Suppressor macrophage (primary cell): ENCODE results near the gene EXOC2.

Experiments
- DNase-seq, 4 experiments: peaks; one replicate each; pipeline ENCODE4 v3.0.0-alpha.2; 2020 to 2022

EXOC2 gene

DNA sequence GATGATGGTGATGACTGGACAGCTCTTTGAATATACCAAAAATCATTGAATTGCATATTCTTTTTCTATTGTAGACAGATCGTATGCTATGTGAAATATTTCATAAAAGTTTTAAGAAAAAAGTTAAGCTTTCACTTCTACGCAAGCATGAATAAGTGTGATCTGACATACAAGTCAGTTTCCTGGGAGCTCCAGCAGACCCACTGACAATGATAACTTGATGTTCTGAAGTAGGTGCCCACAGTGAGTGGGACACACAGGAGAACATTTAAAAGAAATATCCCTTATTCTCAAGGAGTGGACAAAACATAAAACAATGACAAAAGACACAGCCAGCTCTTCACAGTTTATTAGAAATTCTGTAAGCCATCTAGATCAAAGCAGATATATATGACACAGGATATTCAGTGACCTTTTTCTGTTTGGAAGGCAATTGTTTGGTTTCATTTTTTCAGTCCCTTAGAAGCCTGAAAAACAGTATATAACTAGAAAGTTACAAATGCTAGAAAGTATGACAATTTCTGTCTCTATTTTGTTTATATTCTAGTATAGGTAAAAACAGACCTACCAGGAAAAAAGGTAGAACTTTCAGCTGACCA lies 200.0 kb downstream of the EXOC2 start:
- no peak for DNase-seq

DNA sequence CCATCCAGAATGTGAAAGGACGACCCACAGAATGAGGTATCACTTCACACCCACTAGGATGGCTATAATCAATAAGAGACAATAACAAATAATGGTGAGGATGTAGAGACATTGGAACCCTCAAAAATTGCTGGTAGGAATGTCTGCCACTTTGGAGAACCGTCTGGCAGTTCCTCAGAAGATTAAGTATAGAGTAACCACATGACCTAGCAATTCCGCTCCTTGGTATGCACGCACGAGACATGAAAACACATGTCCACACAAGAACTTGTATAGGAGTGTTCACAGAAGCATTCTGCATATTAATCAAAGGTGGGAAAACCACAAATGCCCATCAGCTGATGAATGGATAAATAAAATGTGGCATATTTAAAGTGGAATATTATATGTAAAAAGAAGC lies 200.8 kb downstream of the EXOC2 start:
- no peak for DNase-seq

DNA sequence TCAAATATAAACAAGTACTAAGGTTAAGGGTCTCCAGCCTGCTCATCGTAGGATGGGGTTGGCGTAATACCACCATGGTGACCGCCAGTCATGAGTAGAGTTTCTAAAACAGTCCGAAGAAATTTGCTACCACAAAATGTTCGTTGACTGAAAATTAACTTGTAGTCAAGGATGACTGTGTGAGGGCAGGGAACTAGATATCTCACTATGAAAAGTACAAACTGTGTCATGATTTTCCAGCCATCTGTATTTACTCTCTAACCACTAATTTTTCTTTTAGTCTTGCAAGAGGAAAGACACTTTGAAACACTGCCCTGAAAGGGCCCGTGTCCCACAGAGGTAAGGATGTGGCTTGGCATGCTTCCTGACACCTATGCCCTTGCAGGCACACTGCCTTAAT lies 201.7 kb downstream of the EXOC2 start:
- no peak for DNase-seq

DNA sequence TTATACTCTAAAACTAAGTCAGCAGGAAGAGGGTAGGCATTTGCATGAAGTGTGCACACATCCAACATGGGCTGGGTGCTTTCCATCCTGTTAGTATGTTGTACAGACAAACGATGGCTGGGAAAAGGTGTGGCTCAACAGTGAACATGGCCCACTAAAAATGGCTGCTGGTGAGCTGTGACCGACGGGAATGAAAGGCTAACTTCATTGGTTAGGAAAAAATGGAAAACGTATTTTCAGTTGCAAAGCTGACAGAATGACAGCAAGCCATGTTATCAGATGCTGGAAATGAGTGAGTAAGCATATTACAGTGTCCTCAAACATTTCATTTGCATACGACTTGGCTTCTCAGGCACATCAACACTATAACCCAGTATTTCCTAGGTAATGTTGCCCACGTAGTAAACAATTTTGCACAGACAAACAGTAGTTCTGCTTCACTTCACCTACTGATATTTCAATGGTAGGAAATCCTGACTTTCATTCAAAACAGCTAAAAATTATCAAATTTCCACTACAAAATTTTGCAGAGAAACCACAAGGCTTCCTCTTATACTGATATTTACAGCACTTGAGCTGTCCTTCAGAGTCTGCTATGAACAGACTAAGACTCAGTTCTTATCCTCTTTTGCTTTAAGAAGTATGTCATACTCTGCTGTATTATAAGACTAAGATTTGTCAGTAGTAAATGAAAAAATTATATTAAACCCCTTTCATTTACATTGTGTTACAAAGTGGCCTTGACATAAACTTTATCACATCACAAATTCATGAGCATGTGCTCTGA lies 202.5 kb downstream of the EXOC2 start:
- DNase-seq = no peak

DNA sequence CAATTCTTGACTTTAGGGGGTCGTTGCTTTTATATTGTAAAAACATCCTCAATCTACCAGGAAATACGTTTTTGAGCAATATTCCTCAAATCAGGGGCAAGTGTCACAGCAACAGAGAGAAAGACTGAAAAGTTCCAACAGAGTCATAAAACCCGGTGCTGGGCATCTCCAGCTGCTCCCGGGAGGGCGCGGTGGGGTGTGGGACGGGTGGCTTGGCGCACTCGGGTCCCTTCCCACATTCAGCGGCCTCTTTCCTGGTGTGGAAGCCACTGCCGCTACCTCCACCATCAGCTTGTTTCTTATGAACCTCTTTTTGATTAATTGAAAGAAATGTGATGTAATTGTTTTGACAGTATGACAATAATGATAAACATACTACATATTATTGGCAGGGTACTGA lies 203.2 kb downstream of the EXOC2 start:
- DNase-seq = no peak

DNA sequence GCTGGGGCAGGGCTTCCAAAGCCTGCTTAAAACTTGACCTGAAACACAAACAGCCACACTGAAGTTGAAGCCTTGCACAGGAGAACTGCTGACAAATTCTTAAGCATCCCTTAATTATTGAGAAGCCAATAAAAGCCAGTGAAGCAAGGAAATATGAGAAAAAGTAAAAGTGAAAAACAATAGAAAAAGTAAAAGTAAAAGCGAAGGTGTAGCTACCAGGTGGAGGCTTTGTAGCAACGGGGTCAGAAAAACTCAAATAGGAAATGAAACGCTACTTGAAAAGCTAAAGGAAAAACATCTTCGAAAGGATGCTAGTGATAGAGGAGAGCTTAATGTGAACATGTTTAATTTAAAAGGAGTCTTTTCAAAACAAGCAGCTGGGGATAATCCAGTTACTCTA lies 203.9 kb downstream of the EXOC2 start:
- no peak for DNase-seq

DNA sequence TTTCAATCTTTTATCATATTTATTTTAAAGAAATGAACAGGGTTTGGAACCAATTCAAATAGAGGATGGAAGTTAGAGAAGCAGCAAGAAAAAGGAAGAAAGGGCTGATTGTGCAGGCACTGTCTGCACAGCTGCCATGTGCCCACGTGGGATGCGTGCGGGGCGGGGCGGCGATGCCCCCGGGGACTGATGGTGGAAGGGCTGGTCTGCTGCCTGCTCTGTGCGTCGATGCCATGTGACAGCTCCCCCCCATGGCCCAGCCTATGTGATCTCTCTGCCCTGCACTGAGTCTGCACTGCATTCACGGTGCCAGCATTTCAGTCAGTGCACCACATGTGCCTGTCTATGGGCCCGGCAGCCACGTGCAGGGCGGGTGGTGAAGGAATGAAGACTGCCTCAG lies 205.0 kb downstream of the EXOC2 start:
- DNase-seq = no peak

DNA sequence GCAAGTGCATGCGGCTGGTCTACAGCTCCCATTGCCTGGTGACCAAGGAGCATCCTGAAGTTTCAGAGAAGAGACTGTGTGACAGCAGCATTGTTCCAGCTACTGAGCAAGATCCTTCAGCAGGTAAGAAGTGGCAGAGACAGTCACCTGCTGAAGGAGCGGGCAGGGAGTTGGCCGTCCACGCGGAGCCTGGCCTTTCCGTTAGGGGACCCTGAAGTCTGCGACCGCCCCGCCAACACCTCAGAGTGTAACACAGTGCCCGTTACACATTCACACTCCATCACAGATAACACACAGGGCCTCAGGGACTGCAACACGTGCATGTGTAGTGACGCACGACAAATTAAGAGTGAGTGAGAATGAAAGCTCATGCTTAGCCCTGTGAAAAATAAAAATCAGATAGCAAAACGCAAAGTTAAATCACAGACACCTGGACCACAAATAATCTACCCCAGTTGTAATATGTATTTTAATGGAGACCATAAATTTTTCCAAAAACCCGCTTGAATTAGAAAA lies 207.2 kb downstream of the EXOC2 start:
- DNase-seq = no peak

DNA sequence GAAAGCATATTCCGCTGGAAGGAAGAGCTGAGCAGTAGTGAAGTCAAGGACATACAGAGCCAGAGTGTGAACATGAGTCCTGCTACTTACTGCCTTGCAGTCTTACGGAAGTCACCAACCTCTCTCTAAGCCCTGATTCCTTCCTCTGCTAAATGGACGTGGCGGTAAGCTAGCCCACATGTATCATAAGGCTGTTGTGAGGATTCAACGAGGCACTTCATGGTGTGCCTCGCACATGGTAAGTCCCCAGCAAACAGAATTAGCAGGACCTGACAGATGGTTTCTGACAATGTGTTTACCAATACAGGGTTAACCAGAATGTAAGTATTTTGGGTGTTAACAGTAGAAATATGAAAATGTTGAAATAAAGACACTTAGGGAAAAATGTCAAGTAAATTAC lies 208.2 kb downstream of the EXOC2 start:
- no peak for DNase-seq

DNA sequence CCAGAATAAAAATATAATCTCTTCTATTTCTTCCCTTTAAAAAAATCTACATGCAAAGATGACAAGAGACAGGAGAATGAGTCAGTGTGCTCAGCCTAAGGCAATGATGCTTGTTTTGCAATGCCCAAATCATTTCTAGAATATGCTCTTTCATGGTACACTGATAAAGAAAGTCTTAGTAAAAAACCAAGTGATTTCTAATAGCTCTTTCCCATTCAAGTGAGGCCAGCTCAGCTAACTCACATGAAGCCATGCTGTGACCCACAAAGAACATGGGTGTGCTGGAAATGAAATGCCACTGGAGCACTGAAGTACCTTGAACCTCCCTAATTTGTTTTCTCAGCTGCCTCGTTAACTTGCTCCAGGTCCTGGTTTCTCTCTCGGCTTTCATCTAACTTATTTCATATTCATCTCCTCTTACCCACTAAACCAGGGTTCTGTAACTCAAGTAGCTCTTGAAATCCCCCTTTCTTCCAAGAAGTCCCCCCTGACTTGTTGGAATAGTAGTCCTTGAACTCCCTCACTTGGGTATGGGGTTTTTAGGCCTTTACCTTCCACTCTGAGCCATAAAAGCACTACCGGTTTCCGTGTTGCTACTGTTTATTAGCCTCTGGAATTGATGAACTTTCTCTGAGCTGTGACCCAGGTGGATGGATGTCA lies 208.7 kb downstream of the EXOC2 start:
- no peak for DNase-seq

DNA sequence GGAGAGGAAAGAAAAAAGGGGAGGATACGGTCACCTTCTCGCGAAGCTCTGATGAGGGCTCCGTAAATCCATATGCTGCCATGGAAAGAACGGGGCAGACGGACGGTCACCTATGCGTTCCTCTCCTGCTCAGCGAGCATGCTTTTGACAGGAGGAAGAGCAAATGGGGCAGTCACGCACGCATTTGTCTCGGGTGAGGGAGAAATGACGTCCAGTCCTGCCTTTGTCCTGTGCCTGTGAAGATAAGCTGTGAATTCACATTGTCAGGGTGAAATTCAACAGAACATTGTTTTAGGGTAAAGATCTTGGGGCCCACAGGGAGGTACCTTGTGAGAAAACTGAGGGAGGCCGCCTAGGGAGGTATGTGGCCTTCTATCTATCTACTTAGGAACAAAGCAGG lies 217.6 kb downstream of the EXOC2 start:
- no peak for DNase-seq

DNA sequence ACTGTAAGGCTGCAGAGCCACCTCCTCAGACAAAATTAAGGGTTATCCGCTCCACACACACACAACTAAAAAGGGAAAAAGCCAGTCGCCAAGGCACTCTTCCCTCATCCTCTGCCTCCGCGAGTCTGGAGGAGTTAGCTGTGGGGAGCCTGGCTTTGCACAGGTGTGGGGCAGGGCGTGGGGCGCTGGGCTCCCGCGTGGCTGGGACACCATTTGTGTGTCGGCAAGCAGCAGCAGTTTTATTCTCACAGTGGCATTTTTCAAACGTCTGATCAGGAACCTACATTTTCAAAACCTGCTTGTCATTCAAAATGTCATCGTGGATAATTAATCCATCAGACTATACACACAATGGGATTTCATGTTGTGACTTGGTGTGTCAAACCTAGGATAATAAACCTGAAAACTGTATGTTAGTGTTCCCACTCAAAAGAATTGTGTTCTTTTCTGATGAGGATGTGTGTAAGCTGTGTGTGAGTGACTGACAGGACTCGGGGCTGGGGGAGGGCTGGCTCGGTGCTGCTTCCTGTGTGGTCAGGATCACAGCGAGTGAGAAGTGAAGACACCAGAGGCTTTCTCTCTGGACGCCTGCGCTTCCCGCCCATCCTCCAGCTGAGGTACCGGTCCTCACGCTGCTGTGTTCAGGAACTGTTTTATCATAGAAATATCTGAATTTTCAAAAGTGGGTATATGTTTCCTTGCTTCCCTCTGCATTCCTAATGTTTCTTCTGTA lies 218.3 kb downstream of the EXOC2 start:
- peak; percentile 23 to 60 (median 44) for DNase-seq

DNA sequence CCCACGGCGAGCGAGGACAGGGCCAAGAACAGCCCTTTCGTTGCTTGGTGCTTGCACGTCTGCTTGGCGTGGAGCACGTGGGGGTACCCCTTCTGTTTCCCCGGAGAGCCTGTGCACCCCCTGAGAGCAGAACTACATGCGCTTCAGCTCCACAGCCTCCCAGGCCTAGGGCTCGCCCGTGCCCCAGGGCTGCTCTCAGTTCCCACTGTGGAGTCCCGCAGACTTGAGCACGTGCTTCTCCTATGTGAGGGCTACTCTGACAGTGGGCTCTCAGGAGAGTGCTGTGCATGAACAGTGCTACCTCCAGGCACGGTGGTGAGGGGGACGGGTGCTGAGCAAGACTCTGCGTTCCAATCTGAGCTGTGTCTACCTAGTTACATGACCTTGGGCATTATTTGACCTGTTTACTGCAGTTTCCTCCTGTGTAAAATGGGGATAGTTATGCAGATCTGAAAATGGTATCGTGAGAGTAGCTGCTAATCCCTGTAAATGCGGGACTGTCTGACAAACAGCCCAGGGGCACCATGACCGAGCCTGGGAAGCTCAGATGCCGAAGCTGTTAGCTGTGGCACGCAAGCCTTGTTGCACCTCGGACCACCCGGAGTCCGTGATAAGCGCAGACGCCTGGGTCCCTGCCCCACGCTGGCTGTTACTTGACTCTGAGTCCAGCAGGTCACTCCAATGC lies 219.0 kb downstream of the EXOC2 start:
- DNase-seq = no peak

DNA sequence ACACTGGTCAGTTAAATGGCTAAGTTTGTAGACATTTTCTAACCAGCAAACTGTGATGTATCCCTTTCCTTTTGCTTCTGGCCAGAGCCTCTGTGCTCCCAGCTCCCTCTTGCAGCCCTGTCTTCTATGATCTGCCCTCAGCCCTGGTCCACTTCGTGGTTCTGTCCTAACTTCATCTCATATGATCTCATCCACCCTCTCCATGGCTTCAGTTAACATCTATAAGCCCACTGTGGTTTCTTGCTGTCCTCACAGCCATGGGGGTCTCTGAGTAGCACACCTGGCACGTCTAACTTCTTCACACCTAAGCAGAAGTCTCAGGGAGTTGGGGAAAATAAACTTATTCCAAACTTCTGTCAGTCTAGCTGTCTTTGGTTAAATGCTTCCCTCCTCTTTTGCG lies 219.6 kb downstream of the EXOC2 start:
- no peak for DNase-seq

DNA sequence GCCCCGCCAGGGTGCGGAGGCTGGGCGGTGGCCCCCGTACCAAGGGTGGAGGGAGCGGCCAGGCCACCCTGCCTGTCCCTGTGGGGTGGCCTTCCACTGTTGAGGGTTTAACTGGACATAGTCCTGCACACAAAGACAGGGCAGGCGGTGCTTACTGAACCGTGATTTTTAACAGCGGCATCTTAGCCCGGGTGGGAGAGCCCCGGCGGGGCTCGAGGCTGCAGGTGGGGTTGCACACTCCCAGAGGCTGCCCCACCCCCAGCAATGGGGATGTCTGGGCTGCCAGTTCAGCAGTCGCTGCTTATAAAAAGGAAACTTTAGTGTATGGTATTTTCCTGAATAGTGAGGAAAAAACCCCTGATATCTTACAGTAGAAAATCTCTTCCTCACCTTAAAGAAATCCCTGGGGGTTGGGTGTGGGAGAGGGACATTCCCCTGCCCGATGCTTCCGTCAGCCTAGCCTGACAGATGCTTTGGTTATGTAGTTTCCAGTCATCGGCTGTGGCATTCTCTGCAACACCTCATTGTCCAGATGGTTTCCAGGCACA lies 222.0 kb downstream of the EXOC2 start:
- no peak for DNase-seq

DNA sequence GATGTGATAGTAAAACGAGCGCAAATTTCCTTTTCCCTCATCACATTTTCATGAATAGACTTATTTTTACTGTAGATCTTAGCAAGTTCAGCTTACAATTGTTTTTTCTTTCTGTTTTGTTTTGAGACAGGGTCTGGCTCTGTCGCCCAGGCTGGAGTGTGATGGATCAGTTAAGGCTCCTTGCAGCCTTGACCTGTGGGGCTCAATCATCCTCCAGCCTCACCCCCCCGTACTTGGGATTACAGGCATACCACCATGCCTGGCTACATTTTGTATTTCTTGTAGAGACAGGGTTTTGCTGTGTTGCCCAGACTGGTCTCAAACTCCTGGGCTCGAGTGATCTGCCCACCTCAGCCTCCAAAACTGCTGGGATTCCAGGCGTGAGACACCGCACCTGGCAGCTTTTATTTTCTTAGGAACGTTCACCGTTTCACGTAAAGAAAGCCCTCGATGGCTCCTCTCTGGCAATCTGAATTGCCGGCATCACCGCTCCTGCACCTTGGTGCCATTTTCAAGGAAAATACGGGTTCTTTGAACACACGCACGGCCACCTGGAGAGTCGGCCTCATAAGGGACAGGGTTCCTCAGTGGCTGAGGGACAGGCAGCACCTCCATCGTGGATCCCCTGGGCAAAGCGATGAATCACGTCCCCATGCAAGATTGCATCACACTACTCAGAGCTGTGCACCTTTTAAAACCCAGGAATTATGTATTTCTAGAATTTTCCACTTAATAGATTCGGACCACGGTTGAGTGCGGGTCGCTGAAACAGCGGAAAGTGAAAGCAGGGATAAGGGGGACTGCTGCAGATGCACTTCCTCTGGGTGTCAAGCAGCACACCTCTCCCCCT lies 222.7 kb downstream of the EXOC2 start:
- DNase-seq = no peak

DNA sequence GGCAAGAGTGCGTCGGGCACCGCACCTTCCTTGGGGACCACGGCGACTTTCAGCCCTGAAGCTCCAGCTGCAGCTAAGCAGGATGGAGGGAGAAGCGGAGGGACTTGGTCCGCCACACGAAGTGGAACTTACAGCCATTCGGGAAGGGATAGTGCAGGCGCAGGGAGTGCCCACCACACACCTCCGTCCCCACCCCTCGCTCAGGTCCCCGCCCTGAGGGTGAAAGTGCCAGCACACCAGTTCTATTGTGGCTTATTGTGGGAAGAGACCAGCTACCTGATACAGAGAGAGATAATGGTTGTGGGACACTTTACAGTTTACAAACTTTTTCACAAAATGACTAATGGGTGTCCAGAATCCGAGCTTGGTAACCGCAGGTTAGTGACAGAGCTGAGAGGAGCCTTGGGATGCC lies 225.3 kb downstream of the EXOC2 start:
- DNase-seq = no peak

DNA sequence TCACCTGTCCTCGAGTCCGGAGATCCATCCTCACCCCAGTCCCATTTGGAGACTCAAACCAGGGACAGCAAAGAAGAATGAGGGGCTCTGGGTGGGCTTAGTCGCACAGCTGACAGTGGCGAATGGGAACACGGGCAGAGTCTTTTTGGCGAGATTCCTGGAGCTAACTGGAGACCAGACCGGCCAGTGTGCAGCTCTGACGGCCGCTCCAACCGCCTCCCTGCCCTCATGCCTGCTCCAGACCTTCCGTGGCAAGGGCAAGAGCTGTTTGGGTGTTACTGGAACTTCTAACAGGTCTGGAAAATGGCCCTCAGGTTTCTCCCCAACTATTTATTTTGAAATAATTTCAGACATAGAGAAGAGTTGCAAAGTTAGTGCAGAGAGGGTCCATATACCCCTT lies 225.8 kb downstream of the EXOC2 start:
- DNase-seq = no peak

DNA sequence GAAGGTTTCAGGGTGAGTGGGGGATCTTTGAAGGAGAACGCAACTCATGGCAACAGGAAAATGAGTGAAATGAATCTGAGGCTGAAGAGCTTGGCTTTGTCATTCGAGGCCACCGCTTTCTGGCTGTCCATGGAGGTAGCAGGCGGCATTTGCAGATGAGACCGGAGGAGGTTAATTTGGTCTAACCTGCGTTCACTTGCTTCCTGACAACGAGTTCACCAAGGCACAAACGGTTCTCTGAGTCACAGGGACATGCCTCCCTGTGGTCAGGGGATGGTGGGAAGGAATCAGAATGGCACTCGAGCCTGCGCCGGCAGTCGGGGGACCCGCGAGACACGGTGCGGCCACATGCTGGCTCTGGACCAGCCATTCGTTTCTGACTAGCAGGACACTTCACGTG lies 226.4 kb downstream of the EXOC2 start:
- DNase-seq = no peak

DNA sequence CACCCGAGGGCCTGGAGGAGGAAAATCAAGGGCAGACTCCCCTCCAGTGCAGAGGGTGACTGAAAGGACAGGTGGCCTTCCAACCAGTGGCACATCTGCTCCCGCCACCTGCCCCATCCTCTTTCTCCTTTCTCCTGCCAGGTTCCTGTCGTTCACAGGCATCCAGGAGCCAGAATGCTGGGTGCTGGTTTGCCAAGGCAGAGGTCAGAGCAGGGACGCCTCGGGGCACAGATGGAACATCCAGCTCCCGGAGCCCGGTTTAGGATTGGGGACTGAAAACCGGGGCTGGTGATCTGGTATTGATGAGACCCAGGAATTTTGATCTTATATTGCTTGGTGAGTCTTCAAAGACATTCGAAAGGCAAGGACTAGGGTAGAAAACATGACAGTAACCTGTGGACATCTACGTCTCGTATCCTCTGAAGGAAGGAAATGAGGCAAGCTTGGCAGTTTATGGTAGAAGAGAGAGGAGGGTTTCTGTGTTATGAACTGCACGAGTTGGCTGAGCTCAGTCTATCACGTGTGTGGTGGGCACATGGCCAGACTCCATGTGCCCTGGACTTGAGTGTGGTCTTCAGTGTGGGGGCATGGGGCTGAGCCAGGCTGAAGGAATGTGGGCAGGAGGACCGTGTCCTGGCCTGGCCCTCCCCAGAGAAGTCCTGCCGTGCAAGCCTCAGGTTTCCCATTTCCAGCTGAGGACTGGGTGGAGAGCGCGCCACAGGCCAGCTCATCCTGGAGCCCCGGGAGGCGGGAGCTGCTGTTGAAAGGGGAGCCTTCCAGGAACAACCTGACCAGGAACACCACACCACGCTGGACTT lies 227.2 kb downstream of the EXOC2 start:
- no peak for DNase-seq
